Panc1 (cell line): Measurements from ENCODE around the gene MTHFD1L.

Experiments
- CTCF ChIP-seq: fragments of 450-650 bp; IDR thresholded peaks from 2 replicates; pipeline ENCODE4 v1.5.1; 2017; ENCODE audit warnings: mild to moderate bottlenecking
- POLR2AphosphoS5 ChIP-seq: IDR thresholded peaks from 2 replicates; pipeline ENCODE4 v1.6.1; 2012; ENCODE audit warnings: mild to moderate bottlenecking, low read depth, low read length, moderate library complexity
- SIN3A ChIP-seq: IDR thresholded peaks from 2 replicates; pipeline ENCODE4 v1.6.1; 2012; ENCODE audit warnings: low read depth, mild to moderate bottlenecking, low read length, moderate library complexity, borderline replicate concordance; ENCODE audit not compliant: insufficient read depth
- TCF7L2 ChIP-seq: IDR thresholded peaks from 2 replicates; pipeline ENCODE4 v1.6.1; 2011; ENCODE audit warnings: mild to moderate bottlenecking, low read depth, low read length, inconsistent platforms

DNA sequence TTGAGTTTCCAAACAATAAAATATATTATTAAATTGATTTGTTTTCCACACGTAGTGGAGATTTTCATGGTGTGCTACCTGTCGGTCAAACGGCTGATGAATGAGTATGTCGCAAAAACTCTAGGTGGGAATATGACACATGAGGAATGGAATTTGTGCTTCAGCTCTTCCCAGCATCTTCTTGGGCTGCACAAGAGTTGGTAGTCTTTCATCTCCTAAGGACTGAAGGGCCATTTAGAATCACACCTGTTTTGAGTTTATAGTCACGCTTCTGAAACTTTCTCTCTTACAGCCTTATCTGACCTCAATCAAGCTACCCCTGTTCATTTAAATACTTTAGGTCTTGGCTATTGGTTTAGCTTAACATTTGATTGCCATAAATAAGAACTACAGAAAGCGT is 216.6 kb downstream of the MTHFD1L start:
- TF ChIP-seq CTCF (no peak), POLR2AphosphoS5 (no peak), TCF7L2 (no peak), SIN3A (no peak)
